CD4-positive, alpha-beta T cell treated with Interleukin-15 for 4 hours (primary cell): Measurements from ENCODE around the gene PCDHGA9.
A peak's percentile ranks its signal among the peaks of the same experiment; 100 is the strongest.
"Not testable (repeated sequence)": the region's sequence is repeated elsewhere in the genome, so short reads cannot be mapped to it uniquely, and the experiment has no call there.

ENCODE experiments used
- DNase-seq: peaks from one replicate; pipeline ENCODE4 v3.0.0-alpha.2; 2020; ENCODE audit warnings: low spot score

Gene PCDHGA9

DNA sequence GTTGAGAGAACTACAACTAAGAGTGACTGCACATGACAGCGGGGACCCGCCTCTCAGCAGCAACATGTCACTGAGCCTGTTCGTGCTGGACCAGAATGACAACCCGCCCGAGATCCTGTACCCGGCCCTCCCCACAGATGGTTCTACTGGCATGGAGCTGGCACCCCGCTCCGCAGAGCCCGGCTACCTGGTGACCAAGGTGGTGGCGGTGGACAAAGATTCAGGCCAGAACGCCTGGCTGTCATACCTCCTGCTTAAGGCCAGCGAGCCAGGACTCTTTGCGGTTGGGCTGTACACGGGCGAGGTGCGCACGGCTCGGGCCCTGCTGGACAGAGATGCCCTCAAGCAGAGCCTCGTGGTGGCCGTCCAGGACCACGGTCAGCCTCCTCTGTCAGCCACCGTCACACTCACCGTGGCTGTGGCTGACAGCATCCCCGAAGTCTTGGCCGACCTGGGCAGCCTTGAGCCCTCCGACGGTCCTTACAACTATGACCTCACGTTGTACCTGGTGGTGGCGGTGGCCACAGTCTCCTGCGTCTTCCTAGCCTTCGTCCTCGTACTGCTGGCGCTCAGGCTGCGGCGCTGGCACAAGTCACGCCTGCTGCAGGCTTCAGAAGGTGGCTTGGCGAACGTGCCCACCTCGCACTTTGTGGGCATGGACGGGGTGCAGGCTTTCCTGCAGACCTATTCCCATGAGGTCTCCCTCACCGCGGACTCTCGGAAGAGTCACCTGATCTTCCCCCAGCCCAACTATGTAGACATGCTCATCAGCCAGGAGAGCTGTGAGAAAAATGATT lies 17.9 kb upstream of the PCDHGA9 start:
- DNase-seq: no peak

DNA sequence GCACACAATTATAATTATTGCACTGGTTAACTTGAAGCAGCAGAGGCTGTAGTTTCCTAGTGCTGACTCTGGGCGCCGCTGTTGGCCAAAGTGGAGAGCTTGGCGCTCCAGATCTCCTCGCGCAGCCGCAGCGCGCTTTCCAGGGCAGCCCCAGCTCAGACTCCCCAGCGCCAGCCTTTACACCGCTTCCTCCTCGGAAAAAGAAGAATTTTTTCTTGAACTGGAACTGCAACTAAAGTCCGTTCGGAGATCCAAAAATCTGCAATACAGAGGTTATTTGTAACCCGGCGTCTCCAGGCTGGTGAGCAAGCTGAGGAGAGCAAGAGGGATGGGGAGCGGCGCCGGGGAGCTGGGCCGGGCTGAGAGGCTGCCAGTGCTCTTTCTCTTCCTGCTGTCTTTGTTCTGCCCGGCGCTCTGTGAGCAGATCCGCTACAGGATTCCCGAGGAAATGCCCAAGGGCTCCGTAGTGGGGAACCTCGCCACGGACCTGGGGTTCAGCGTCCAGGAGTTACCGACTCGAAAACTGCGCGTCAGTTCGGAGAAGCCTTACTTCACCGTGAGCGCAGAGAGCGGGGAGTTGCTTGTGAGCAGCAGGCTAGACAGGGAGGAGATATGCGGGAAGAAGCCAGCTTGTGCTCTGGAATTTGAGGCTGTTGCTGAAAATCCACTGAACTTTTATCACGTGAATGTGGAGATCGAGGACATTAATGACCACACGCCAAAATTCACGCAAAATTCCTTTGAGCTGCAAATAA lies 14.8 kb upstream of the PCDHGA9 start, which contains the start of gene PCDHGB4:
Gene PCDHGB4 (plus strand): TSS at position 142 of the 755 bp plus-strand sequence. CDS start 187 bp downstream, at position 329.
- DNase-seq: not testable (repeated sequence)

GRCh38 chr5:141388661-141389060 lies 13.9 kb upstream of the PCDHGA9 start:
- DNase-seq: no peak

- DNase-seq: no peak
These were observed 13.2 kb upstream of the PCDHGA9 start for GRCh38 chr5:141389153-141390042.

GRCh38 chr5:141392429-141393198 lies 10.0 kb upstream of the PCDHGA9 start, which contains the start of gene PCDHGA8:
PCDHGA8 (plus strand) TSS chr5:141392633; CDS start chr5:141392814, 181 bp downstream.
- no peak for DNase-seq

DNA sequence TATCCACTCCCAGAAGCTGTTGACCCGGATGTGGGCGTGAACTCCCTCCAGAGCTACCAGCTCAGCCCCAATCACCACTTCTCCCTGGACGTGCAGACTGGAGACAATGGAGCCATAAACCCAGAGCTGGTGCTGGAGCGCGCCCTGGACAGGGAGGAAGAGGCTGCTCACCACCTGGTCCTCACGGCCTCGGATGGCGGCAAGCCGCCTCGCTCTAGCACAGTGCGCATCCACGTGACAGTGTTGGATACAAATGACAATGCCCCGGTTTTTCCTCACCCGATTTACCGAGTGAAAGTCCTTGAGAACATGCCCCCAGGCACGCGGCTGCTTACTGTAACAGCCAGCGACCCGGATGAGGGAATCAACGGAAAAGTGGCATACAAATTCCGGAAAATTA lies 9.3 kb upstream of the PCDHGA9 start:
- DNase-seq: no peak

DNA sequence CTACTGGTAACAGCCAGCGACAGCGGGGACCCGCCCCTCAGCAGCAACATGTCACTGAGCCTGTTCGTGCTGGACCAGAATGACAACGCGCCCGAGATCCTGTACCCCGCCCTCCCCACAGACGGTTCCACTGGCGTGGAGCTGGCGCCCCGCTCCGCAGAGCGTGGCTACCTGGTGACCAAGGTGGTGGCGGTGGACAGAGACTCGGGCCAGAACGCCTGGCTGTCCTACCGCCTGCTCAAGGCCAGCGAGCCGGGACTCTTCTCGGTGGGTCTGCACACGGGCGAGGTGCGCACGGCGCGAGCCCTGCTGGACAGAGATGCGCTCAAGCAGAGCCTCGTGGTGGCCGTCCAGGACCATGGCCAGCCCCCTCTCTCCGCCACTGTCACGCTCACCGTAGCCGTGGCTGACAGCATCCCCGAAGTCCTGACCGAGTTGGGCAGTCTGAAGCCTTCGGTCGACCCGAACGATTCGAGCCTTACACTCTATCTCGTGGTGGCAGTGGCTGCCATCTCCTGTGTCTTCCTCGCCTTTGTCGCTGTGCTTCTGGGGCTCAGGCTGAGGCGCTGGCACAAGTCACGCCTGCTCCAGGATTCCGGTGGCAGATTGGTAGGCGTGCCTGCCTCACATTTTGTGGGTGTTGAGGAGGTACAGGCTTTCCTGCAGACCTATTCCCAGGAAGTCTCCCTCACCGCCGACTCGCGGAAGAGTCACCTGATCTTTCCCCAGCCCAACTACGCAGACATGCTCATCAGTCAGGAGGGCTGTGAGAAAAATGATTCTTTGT lies 8.0 kb upstream of the PCDHGA9 start:
- DNase-seq: not testable (repeated sequence)

DNA sequence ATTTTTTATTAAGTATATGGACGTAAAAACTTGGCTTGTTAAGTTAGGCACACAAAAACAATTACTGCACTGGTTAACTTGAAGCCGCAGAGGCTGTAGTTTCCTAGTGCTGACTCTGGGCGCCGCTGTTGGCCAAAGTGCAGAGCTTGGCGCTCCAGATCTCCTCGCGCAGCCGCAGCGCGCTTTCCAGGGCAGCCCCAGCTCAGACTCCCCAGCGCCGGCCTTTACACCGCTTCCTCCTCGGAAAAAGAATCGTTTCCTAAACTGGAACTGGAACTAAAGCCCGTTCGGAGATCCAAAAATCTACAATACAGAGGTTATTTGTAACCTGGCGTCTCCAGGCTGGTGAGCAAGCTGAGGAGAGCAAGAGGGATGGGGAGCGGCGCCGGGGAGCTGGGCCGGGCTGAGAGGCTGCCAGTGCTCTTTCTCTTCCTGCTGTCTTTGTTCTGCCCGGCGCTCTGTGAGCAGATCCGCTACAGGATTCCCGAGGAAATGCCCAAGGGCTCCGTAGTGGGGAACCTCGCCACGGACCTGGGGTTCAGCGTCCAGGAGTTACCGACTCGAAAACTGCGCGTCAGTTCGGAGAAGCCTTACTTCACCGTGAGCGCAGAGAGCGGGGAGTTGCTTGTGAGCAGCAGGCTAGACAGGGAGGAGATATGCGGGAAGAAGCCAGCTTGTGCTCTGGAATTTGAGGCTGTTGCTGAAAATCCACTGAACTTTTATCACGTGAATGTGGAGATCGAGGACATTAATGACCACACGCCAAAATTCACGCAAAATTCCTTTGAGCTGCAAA lies 4.6 kb upstream of the PCDHGA9 start, which contains the start of gene PCDHGB5:
Gene PCDHGB5 (plus strand): TSS at position 192 of the 796 bp plus-strand sequence. CDS start 181 bp downstream, at position 373.
- DNase-seq: peak; percentile 31

DNA sequence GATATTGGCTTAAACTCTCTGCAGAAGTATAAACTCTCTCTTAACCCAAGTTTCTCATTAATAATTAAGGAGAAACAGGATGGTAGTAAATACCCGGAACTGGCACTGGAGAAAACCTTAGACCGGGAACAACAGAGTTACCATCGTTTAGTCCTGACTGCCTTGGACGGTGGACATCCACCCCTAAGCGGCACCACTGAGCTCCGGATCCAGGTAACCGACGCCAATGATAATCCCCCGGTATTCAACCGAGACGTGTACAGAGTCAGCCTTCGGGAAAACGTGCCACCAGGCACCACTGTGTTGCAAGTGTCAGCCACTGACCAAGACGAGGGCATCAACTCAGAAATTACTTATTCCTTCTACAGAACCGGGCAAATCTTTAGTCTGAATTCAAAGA lies 4.0 kb upstream of the PCDHGA9 start:
- DNase-seq: no peak

DNA sequence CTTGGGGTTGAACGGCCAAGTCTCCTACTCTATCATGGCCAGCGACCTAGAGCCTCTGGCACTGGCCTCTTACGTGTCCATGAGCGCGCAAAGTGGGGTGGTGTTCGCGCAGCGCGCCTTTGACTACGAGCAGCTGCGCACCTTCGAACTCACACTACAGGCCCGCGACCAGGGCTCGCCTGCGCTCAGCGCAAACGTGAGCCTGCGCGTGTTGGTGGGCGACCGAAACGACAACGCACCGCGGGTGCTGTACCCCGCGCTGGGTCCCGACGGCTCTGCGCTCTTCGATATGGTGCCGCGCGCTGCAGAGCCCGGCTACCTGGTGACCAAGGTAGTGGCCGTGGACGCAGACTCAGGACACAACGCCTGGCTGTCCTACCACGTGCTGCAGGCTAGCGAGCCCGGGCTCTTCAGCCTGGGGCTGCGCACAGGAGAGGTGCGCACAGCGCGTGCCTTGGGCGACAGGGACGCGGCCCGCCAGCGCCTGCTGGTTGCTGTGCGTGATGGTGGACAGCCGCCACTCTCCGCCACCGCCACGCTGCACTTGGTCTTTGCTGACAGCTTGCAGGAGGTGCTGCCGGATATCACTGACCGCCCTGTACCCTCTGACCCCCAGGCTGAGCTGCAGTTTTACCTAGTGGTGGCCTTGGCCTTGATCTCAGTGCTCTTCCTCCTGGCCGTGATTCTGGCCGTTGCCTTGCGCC lies 2.9 kb upstream of the PCDHGA9 start:
- no peak for DNase-seq

GRCh38 chr5:141403387-141403786 lies 809 bp downstream of the PCDHGA9 start:
- no peak for DNase-seq

DNA sequence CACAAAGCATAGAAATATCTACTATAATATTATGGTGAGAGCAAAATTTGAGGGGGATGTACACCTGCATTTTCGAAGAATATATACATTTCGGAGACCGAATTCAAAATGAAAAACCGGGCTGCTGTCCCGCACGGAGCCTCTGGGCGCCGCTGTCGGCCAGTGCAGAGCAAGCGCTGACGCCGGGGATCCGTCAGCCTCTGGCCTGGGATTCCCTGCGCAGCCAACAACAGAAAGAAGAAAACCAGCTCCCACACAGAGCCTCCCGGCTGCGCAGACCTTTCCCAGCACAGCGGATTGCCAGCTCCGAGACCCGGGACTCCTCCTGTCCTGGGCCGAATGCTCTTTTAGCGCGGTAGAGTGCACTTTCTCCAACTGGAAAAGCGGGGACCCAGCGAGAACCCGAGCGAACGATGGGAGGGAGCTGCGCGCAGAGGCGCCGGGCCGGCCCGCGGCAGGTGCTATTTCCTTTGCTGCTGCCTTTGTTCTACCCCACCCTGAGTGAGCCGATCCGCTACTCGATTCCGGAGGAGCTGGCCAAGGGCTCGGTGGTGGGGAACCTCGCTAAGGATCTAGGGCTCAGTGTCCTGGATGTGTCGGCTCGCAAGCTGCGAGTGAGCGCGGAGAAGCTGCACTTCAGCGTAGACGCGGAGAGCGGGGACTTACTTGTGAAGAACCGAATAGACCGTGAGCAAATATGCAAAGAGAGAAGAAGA lies 5.4 kb downstream of the PCDHGA9 start, which contains the start of gene PCDHGB6:
Gene PCDHGB6 (plus strand): TSS at position 232 of the 716 bp plus-strand sequence. CDS start 182 bp downstream, at position 414.
- peak; percentile 26 for DNase-seq

- no peak for DNase-seq
These were observed 7.2 kb downstream of the PCDHGA9 start for GRCh38 chr5:141409598-141410306.

DNA sequence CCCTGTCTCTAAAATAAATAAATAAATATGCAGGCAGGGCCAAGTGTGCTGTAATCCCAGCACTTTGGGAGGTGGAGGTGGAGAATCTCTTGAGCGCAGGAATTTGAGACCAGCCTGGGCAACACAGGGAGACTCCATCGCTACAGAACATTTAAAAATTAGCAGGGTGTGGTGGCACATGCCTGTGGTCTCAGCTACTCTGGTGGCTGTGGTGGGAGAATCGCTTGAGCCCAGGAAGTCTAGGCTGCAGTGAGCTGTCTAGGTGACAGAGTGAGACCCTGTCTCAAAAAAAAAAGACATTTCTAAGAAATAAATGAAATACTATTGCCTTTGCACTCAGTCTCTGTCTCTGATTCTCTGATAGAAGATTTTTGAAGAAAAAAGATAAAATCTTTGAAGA lies 9.0 kb downstream of the PCDHGA9 start:
- DNase-seq: peak; percentile 23

DNA sequence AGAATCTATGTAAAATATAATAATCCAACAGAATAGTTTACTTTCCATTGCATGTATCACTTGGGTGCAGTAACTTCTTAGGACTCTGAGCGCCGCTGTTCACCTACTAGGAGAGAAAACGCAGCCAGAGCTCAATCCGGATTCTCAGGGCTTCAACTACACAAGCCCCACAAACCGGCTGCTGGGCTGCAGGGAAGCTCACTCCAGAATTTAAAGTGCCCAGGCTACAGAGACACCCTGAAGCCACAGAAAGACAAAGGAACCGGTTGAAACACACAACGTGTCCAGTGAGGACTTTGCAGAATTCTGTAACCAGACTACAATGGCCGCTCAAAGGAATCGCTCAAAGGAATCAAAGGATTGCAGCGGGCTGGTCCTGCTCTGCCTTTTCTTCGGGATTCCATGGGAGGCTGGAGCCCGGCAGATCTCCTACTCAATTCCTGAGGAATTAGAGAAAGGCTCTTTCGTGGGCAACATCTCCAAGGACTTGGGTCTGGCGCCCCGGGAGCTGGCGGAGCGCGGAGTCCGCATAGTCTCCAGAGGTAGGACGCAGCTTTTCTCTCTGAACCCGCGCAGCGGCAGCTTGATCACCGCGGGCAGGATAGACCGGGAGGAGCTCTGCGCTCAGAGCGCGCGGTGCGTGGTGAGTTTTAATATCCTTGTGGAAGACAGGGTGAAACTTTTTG lies 10.4 kb downstream of the PCDHGA9 start, which contains the start of gene PCDHGA10:
Gene PCDHGA10 (plus strand): TSS at position 134 of the 686 bp plus-strand sequence. CDS start 189 bp downstream, at position 323.
- DNase-seq: peak; percentile 58

GRCh38 chr5:141413540-141414069 lies 11.0 kb downstream of the PCDHGA9 start:
- DNase-seq: no peak
